Hematopoietic multipotent progenitor cell treated with erythropoietin and hydrocortisone succinate and interleukin-3 and kit ligand, for 6 days (in vitro differentiated cells): ENCODE measurements around the gene CREG2.
A peak's percentile ranks its signal among the peaks of the same experiment; 100 is the strongest.
"Not testable (repeated sequence)": the region's sequence is repeated elsewhere in the genome, so short reads cannot be mapped to it uniquely, and the experiment has no call there.

Source experiments
- DNase-seq: peaks from one replicate; pipeline ENCODE4 v3.0.0-alpha.2; 2015

Gene CREG2

DNA sequence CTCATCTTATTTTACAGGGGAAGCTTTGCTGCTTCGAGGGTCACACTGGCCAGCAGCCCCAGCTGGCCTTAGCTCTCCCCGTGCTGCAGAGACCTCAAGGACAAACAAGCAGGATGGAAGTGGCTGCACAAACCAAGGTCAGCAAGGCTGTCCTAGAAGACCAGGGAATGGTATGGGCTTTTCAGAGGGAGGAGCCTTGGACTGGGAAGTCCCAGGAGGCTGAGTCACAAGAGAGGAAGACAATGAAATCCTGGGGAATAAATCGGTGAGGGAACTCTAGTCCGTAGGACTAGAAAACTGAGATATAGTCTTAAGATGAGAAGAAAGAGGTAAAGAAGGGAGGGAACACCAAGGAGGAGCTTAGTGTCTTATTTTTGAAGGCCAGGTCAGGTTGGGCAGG lies 15.7 kb downstream of the CREG2 start:
- no peak for DNase-seq

DNA sequence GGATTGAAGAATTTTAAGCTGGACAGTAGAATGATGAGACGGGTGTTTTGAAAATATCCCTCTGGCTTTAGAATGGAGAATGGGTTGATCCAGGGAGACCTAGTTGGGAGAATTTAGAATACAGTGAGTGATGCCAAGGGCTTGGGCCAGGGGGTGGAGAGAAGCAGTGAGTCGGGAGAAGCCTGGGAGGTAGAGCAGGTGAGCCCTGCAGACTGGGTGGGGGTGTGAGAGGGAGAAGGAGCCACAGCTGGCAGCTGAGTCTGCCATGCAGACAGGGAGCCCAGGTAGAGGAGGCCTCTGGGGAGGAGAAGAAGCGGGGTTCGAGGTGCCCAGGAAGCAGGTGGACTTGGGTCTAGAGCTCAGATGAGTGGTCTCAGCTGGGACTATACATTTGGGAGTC lies 18.2 kb downstream of the CREG2 start:
- no peak for DNase-seq

DNA sequence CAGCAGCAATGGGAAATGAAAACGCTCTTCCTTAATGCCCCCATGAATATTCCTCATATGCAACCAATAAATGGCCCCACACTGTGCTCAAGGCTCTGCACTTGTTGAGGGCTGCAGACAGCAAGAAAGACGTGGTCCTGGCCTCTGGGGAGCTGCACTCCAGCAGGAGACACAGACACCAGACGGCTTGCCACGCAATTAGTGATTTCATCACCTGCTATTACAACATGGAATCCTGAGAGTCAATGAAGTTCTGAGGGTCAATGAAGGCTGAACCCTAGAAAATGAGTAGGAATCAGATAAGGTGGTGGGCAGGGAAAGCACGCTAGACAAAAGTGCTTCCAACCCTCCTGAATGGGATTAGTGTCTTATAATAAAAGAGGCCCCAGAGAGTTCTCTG lies 18.9 kb downstream of the CREG2 start:
- DNase-seq: no peak

- DNase-seq: no peak
Measured at GRCh38 chr2:101367508-101367907, 19.8 kb downstream of the CREG2 start.

- DNase-seq: no peak
Measured at GRCh38 chr2:101364878-101365277, 22.4 kb downstream of the CREG2 start.

GRCh38 chr2:101362777-101363176 lies 24.5 kb downstream of the CREG2 start:
- no peak for DNase-seq

DNA sequence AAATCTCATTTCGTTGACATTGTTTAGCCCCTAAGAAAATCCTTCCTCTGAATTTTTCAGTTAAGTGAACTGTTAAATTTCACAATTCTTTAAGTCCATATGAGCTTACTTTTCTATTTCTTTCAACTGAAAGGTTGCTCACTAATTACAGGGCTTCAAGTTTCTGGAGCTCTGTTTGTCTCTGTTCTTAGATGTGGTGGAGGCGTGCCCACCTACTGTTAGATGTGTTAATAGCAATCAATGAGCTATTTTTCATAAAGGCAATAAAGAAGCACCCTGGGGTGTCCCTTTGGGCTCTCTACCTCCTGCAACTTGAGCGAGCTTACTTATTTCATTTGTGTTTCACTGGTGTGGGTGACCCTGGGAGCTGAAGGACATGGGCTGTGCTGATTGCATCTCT lies 25.0 kb downstream of the CREG2 start:
- no peak for DNase-seq

DNA sequence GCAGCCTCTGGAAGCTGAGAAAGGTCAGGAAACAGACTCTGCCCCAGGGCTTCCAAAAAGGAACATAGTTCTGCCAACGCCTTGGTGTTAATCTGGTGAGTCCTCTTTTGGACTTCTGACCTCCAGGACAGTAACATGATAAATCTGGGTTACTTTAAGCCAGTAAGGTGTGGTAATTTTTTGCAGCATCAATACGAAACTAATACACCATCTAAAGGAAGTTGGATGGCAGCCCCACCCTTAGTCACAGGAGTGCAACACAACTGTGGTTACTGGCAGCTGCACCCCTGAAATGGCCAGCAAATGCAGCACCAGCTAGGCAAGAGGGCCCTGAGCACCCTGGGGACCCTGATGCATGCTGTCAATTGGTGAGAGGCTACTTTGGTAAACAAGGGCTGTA lies 25.8 kb downstream of the CREG2 start:
- DNase-seq: no peak

GRCh38 chr2:101361121-101361520 lies 26.2 kb downstream of the CREG2 start:
- DNase-seq: no peak

- no peak for DNase-seq
Measured at GRCh38 chr2:101360232-101360631, 27.1 kb downstream of the CREG2 start.

GRCh38 chr2:101359410-101359954 lies 27.8 kb downstream of the CREG2 start:
- DNase-seq: no peak

- DNase-seq: no peak
Measured at GRCh38 chr2:101357376-101357775, 29.9 kb downstream of the CREG2 start.

DNA sequence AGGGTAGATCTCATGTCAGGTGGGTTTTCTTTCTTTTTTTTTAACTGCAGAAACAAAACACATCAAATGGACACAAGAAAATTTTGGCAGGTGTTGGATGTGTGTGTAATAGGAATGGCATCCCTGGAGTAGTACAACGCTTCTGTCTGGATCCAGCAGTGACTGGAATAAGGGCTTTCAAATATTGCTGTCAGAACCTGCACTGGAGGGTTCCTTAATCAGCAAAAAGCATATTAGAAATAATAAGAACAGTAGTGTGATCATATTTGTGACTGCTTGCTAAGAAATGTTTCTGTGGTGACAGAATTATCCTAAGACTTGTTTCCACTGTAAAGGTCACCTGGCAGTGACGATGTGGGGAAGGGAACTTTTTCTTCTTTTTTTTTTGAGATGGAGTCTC lies 30.8 kb downstream of the CREG2 start:
- no peak for DNase-seq

DNA sequence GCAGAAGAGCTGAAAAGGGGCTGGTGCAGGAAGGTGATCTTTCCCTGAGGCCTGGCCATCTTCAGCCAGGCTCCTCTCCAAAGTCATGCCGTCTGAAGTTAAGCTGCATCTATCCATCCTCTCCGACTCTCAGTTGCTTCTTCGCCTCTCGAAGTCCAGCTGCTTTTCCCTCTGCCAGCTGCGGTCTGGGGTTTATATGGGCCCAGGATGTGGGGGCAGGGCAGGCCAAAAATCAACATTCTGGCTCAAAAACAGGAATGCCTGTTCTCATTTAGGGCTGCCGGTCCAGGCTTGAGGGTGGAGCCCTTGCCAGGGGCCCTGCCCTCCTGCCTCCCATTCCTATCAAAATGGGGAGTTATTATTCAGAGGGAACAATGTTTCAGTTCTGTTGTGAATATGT lies 31.2 kb downstream of the CREG2 start:
- no peak for DNase-seq

DNA sequence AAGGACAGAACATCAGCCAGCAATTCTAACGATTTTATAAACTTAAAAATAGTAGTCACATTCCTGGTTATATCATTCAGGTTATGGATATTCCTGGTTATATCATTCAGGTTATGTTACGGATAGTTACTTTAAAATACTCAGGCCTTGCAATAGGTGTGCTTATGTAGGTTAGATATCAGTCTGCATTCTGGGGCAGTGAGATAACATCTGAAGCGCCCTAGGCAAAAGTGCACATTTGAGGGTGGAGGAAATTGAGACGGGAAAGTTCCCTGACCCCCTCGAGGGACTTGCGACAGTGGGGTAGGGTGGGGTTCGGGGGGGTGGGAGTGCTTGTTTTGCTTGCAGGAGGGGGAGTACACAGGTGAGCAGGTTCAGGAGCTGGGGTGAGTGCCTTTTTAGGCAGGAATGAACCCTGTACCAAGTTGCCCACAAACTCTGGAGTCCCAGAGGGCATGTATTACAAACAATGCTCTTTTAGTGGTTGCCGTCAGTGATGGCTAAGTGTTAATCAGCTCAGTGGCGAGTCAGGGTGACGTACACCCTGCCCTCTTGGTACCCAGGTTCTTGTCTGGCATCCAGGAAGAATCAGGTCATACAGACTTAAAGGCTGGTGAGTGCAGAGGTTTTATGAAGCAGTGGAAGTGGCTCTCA lies 31.8 kb downstream of the CREG2 start:
- no peak for DNase-seq

GRCh38 chr2:101354420-101355311 lies 32.6 kb downstream of the CREG2 start:
- no peak for DNase-seq

DNA sequence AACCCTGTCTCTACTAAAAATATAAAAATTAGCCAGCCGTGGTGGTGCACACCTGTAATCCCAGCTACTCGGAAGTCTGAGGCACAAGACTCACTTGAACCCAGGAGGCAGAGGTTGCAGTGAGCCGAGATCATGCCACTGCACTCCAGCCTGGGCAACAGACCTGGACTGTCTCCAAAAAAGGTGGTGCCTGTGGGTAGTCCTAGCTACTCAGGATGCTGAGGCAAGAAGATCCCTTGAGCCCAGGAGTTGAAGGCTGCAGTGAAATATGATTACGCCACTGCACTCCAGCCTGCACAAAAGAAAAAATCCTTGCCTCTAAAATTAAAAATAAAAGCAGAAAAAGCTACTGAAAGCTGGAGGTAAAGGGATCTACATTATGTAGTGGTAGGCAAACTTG lies 34.7 kb downstream of the CREG2 start:
- DNase-seq: not testable (repeated sequence)

DNA sequence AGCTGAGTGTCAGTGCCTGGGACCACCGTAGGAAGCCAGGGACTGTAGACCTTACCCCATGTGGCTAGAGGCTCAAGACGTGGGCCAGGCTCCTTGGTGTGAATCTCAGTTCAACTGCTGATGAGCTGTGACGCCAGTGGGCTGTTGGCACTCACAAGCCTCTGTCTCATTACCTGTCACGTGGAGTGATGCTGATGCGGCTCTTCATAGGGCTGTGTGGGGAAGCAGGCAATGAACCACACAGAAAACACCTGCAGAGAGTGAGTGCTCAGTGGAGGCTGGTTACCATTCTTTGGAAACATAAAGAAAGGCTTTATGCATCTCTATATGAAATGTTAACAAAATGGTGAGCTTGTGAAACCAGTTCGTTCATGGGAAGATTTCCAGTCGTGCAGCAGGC lies 36.1 kb downstream of the CREG2 start:
- DNase-seq: no peak

- DNase-seq: peak; percentile 41
Measured at GRCh38 chr2:101349893-101350662, 37.2 kb downstream of the CREG2 start.

DNA sequence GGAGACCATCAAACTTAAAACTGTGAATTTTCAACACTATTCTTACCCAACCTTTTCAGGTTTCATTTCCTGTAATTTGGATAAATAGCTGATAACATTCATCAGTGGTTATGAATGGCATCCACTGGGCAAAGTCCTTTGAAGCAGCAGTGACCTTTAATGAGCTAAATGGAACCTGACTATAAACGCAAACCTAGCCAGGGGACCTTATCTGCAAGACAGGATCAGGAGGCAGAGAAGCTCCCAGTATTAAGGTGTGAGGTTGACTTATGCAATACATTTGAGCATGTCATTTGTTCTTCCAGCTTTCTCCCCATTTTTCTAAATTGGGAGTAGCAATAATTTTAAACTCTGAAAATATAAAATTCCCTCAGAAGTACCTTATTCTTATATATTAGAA lies 38.4 kb downstream of the CREG2 start:
- no peak for DNase-seq

- DNase-seq: no peak
Measured at GRCh38 chr2:101346909-101347308, 40.4 kb downstream of the CREG2 start.

DNA sequence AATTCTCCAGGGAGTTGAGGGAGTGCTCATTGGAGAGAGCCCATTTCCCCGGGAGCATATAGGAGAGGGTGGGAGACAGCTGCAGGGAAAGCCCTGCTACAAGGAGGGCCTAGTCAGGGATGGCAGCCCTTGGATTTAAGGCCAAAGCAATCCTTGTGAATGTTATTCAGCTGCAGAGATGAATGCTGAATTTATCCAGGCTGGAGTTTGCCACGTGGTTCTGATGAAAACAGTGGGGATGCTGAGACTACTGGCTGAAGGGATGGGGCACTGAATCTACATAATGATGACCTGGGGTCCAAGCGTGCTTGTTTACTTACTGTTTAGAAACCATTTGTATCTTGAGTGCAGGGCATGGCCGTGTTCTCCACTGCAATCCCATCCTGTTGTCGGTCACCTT lies 43.2 kb downstream of the CREG2 start:
- DNase-seq: no peak

- DNase-seq: no peak
Measured at GRCh38 chr2:101342625-101343008, 44.7 kb downstream of the CREG2 start.
